HG02852 (cell line): ENCODE results near the gene NET1.
"Not testable (repeated sequence)": the region's sequence is repeated elsewhere in the genome, so short reads cannot be mapped to it uniquely, and the experiment has no call there.

Experiments
- ATAC-seq: cut with Tn5 transposase; IDR thresholded peaks from one replicate; pipeline ENCODE4 v1.9.1; 2021; ENCODE audit warnings: mild to moderate bottlenecking, moderate library complexity; ENCODE audit not compliant: unreplicated experiment

The NET1 gene

GRCh38 chr10:5412277-5412941 lies at the start of gene NET1:
Gene NET1, plus strand, starts transcription at chr10:5412557. Its CDS starts 136 bp downstream, at chr10:5412693.
- ATAC-seq = peak; percentile 97

- ATAC-seq = no peak
Measured at GRCh38 chr10:5362873-5363272, 49.5 kb upstream of the NET1 start.

GRCh38 chr10:5364374-5364773 lies 48.0 kb upstream of the NET1 start:
- no peak for ATAC-seq

- no peak for ATAC-seq
Measured at GRCh38 chr10:5364890-5365338, 47.4 kb upstream of the NET1 start, which contains the start of gene UCN3. Gene UCN3, plus strand, starts transcription at chr10:5364966. Its CDS starts 8,755 bp downstream, at chr10:5373721.

GRCh38 chr10:5365928-5366327 lies 46.4 kb upstream of the NET1 start:
- ATAC-seq = no peak

GRCh38 chr10:5369362-5370158 lies 42.8 kb upstream of the NET1 start:
- no peak for ATAC-seq

- no peak for ATAC-seq
Measured at GRCh38 chr10:5370493-5371352, 41.6 kb upstream of the NET1 start.

GRCh38 chr10:5373307-5373706 lies 39.0 kb upstream of the NET1 start:
- no peak for ATAC-seq

- no peak for ATAC-seq
Measured at GRCh38 chr10:5373891-5374611, 38.3 kb upstream of the NET1 start.

GRCh38 chr10:5376450-5376849 lies 35.9 kb upstream of the NET1 start:
- ATAC-seq = no peak

- ATAC-seq = not testable (repeated sequence)
Measured at GRCh38 chr10:5379202-5379601, 33.2 kb upstream of the NET1 start.

GRCh38 chr10:5380395-5380794 lies 32.0 kb upstream of the NET1 start:
- ATAC-seq = not testable (repeated sequence)

GRCh38 chr10:5381187-5381586 lies 31.2 kb upstream of the NET1 start:
- no peak for ATAC-seq

- ATAC-seq = no peak
Measured at GRCh38 chr10:5385224-5385623, 27.1 kb upstream of the NET1 start.

- ATAC-seq = no peak
Measured at GRCh38 chr10:5387169-5387568, 25.2 kb upstream of the NET1 start.

GRCh38 chr10:5390607-5391205 lies 21.7 kb upstream of the NET1 start:
- ATAC-seq = no peak

- no peak for ATAC-seq
Measured at GRCh38 chr10:5391790-5392189, 20.6 kb upstream of the NET1 start.

- no peak for ATAC-seq
Measured at GRCh38 chr10:5393529-5393928, 18.8 kb upstream of the NET1 start.

- no peak for ATAC-seq
Measured at GRCh38 chr10:5395168-5395567, 17.2 kb upstream of the NET1 start.
